ENCODE results near the gene FUOM. TPM values are rescaled to one million over a fixed set of nuclear protein-coding genes. Genes with fewer than 3 reads are reported as not detected.

The FUOM gene
- total and polyA plus RNA-seq, 2 of the 8 experiments (the other 6 are each of a cell fraction or from before 2014, with no cell fraction given) = 22.0 to 30.4 TPM

DNA sequence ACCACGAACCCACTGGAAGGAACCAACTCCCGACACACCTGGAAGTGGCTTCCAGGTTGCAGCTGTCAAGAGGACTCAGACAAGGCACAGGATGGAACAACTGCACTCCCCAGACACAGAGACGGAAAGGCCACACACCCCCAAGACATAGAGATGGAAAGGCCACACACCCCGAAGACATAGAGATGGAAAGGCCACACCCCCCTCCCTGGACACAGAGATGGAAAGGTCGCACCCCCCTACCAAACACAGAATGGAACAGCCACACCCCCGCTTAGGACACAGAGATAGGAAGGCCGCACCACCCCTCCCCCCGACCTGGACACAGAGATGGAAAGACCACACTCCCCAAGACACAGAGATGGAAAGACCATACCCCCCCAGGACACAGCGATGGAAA, 41.6 kb downstream of the FUOM start:
- H3K23ac ChIP-seq (ENCODE audit: insufficient read length) = no peak overlapping the region
- FAIRE-seq (no peak), DNase-seq (ENCODE audit: low read depth in 1 of 2, low spot score in 2 of 2) (no peak)
- H2BK120ac ChIP-seq (replicated peaks; ENCODE audit: low read depth, low read length) = no peak overlapping the region
- no peak overlapping the region for H3K4me2 ChIP-seq (ENCODE audit: insufficient read depth in 1 of 2, low read depth in 2 of 2, low read length in 2 of 2)
- H3K14ac ChIP-seq (ENCODE audit: insufficient read length) = no peak overlapping the region
- WGBS, 2 experiments (ENCODE audit: extremely low coverage in 1 of 2, insufficient coverage in 1 of 2, insufficient read length in 1 of 2, insufficient replicate concordance in 2 of 2, low coverage in 1 of 2, low lambda C conversion rate in 2 of 2, missing lambda C conversion rate in 1 of 2) = 89% methylated on average over 8 of the region's 9 CpGs; no CpG with 5 or more reads in 1 of the 2 experiments
- no peak overlapping the region for H2BK5ac ChIP-seq (ENCODE audit: low read depth, low read length)
- peaks cover 0 to 8% (median 4%) of the 10 kb centered on the region in 4 experiments; a peak in 5 of 7 replicates for H3K27me3 ChIP-seq (replicated peaks in 1 of 4; ENCODE audit: control insufficient read depth in 3 of 4, extremely low read depth in 1 of 4, insufficient read depth in 3 of 4, low read length in 3 of 4)
- no peak overlapping the region for H2BK12ac ChIP-seq (ENCODE audit: low read depth, low read length)
- no peak overlapping the region for H3K56ac ChIP-seq (replicated peaks; ENCODE audit: insufficient read length, low read depth, low read length)
- H3K23me2 ChIP-seq (ENCODE audit: low read depth, low read length) = peaks cover 2% of the 10 kb centered on the region; the same call in 1 of the 2 replicates
- H3K79me1 ChIP-seq (ENCODE audit: low read depth, low read length) = no peaks in the 10 kb centered on the region
- no peak overlapping the region; the same call in 1 of the 2 replicates for H4K8ac ChIP-seq (ENCODE audit: extremely low read depth, insufficient read depth, low read length)
- H2AFZ ChIP-seq (ENCODE audit: low read length) = no peak overlapping the region
- H2AK5ac ChIP-seq (ENCODE audit: low read depth, low read length) = no peak overlapping the region
- H2BK20ac ChIP-seq (ENCODE audit: low read length) = no peak overlapping the region
- no peaks in the 10 kb centered on the region; a peak in 1 of 7 replicates for H3K4me1 ChIP-seq (replicated peaks in 1 of 4; ENCODE audit: control insufficient read depth in 3 of 4, insufficient read depth in 4 of 4, low read length in 3 of 4)
- H3K18ac ChIP-seq (ENCODE audit: extremely low read depth, low read length) = no peak overlapping the region
- CTCF ChIA-PET (ENCODE audit: partially characterized antibody) = interaction anchor here (0.8 to 3.5 kb wide), 3 partner anchors 12 to 31 kb away, joined by 3 to 23 read pairs (median 6); partner anchors contain the start of gene PRAP1
- no peak overlapping the region for H4K91ac ChIP-seq (replicated peaks; ENCODE audit: insufficient read length, low read length)
- peaks cover 0 to 2% of the 10 kb centered on the region in 2 experiments; a peak in 1 of 4 replicates for H3K9me3 ChIP-seq (ENCODE audit: insufficient read depth in 2 of 2, low read depth in 1 of 2, low read length in 1 of 2)
- H4K20me1 ChIP-seq (replicated peaks in 1 of 2; ENCODE audit: control insufficient read depth in 1 of 2, insufficient read depth in 2 of 2, low read length in 2 of 2) = peaks cover 0 to 3% of the 10 kb centered on the region in 2 experiments
- POLR2A ChIA-PET (ENCODE audit: partially characterized antibody) = interaction anchor here (1.1 kb wide), 1 partner anchor 8 kb away, joined by 5 read pairs; no protein-coding TSS in a partner anchor
- H2BK15ac ChIP-seq (ENCODE audit: low read length) = 0 out of 2 replicates have a peak overlapping the region, but pooled peaks have one; percentile 29
- no peak overlapping the region for H3K4ac ChIP-seq (replicated peaks; ENCODE audit: insufficient read length, low read depth, low read length)
- no peak overlapping the region for H3K4me3 ChIP-seq (ENCODE audit: extremely low read depth in 1 of 4, insufficient read depth in 2 of 4, low read depth in 3 of 4, low read length in 4 of 4)
- H3K27ac ChIP-seq (ENCODE audit: low read depth, low read length) = no peak overlapping the region
- H3K36me3 ChIP-seq (ENCODE audit: control insufficient read depth in 2 of 4, insufficient read depth in 4 of 4, low read length in 3 of 4) = peaks cover 0 to 9% (median under 1%) of the 10 kb centered on the region in 4 experiments; a peak in 4 of 8 replicates
- no peak overlapping the region for H3K9ac ChIP-seq (replicated peaks in 1 of 4; ENCODE audit: extremely low read depth in 1 of 4, low read depth in 3 of 4, low read length in 3 of 4)
- no peaks in the 10 kb centered on the region for H3K79me2 ChIP-seq (ENCODE audit: control insufficient read depth in 1 of 2, insufficient read depth in 2 of 2, low read length in 2 of 2)
- H4K5ac ChIP-seq (ENCODE audit: insufficient read length, low read depth, low read length) = no peak overlapping the region
